Liver (tissue), 3 donors: ENCODE results near the gene IL1A.

Source experiments
- CTCF ChIP-seq: fragments of 150-350 bp; IDR thresholded peaks from 2 replicates; pipeline ENCODE4 v1.5.1; 2017; ENCODE audit warnings: improper control_type of control experiment, low read depth, low read length; ENCODE audit not compliant: missing input control
- FOXA2 ChIP-seq: IDR thresholded peaks from 2 replicates; pipeline ENCODE4 v1.6.1; 2016; ENCODE audit warnings: antibody characterized with exemption
- GABPA ChIP-seq, 2 donors: IDR thresholded peaks in 1 of 2; conservative IDR thresholded peaks in 1 of 2; 2 replicates each; pipeline ENCODE4 v1.6.1; 2016; ENCODE audit warnings: antibody characterized with exemption in 2 of 2, mild to moderate bottlenecking in 1 of 2, moderate library complexity in 1 of 2
- HNF4G ChIP-seq: IDR thresholded peaks from 2 replicates; pipeline ENCODE4 v1.6.1; 2016; ENCODE audit warnings: antibody characterized with exemption
- MAX ChIP-seq: IDR thresholded peaks from 2 replicates; pipeline ENCODE4 v1.6.1; 2016; ENCODE audit warnings: antibody characterized with exemption
- RAD21 ChIP-seq, 2 donors: IDR thresholded peaks; 2 replicates each; pipeline ENCODE4 v1.6.1; 2016; ENCODE audit warnings: antibody characterized with exemption in 2 of 2, mild to moderate bottlenecking in 2 of 2
- SP1 ChIP-seq: IDR thresholded peaks from 2 replicates; pipeline ENCODE4 v1.6.1; 2018; ENCODE audit warnings: antibody characterized with exemption, mild to moderate bottlenecking
- YY1 ChIP-seq: IDR thresholded peaks from 2 replicates; pipeline ENCODE4 v1.6.1; 2016; ENCODE audit warnings: antibody characterized with exemption, mild to moderate bottlenecking
- ZBTB33 ChIP-seq: IDR thresholded peaks from 2 replicates; pipeline ENCODE4 v1.6.1; 2016; ENCODE audit warnings: antibody characterized with exemption
- donor health status: healthy.
- donor health status: healthy.

GRCh38 chr2:112756207-112756606 lies 28.1 kb downstream of the IL1A start:
- no peak for TF ChIP-seq CTCF
- TF ChIP-seq YY1: no peak
- TF ChIP-seq SP1: no peak
- TF ChIP-seq GABPA (IDR thresholded peaks at IDR 0.05 in 1 of 2, conservative IDR thresholded peaks at IDR 0.05 in 1 of 2): no peak
- TF ChIP-seq RAD21 (IDR thresholded peaks at IDR 0.05): no peak
- TF ChIP-seq FOXA2: no peak
- TF ChIP-seq ZBTB33: no peak
- TF ChIP-seq HNF4G: no peak
- TF ChIP-seq MAX: no peak
